ENCODE measurements around the gene SLC39A10. TPM values are rescaled to one million over a fixed set of nuclear protein-coding genes. Genes with fewer than 3 reads are reported as not detected.

The SLC39A10 gene
- polyA plus RNA-seq, 1 of the 3 experiments (the other 2 are of a cell fraction) = 12.3 TPM

DNA sequence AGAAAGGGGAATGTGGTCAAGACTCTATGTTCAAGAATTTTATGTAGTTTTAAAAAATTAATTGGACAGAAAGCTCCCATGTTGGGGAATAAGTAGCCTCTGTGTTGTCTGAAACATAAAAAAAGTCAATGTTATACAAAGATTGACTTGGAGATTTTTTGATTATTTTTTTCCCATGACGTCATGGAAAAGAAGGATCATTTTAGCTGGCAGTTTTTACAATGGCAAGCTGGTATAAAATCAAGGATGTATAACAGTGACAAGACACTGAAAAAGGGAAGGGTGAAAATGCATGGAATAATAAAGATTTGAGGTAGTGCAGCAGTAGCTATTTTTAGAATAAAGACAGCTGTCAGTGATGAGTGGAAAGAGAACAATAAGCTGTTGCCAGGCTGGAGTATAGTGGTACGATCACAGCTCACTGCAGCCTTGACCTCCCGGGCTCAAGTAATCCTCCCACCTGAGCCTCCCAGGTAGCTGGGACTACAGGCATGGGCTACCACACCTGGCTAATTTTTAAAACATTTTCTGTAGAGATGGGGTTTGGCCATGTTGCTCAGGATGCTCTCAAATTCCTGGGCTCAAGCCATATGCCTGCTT is 9.2 kb downstream of the SLC39A10 start:
- DNase-seq = no peak
- ChIA-PET POLR2A (interaction anchor here (1.2 kb wide), 1 partner anchor 11 kb away, joined by 3 read pairs; no protein-coding TSS in a partner anchor), CTCF (interaction anchor here (0.9 to 2.9 kb wide), 6 partner anchors 13 to 402 kb away, joined by 3 to 14 read pairs (median 4); partner anchors contain the start of gene DNAH7)

DNA sequence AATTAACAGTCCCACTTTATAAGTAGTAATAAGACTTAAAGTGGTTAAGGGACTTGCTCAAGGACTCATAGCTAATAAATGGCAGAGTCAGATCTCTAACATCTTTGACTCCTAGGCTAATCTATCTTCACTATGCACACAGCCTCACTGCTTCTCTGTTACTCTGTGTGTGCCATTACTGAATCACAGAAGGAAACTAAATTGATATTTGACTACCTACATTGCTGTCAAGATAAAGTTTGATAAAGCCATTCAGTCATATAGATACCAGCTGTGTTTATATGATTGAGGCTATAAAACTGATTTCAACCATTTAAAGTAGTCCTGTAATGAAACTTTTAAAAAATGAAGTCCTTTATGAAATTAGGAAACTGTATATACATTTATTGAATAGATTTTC is 10.9 kb downstream of the SLC39A10 start:
- Histone ChIP-seq H3K9me3 (no peaks in the 10 kb centered on the region), H3K27ac (ENCODE audit: low read depth in 2 of 2, low read length in 1 of 2) (no peak overlapping the region), H4K20me1 (ENCODE audit: insufficient read depth) (peaks cover 7% of the 10 kb centered on the region; the same call in 1 of the 2 replicates), H3F3A (replicated peaks; ENCODE audit: insufficient read depth) (peaks cover 16% of the 10 kb centered on the region), H3K9me2 (no peaks in the 10 kb centered on the region), H3K4me3 (ENCODE audit: low read depth in 2 of 2, low read length in 1 of 2) (no peak overlapping the region), H3K79me2 (ENCODE audit: insufficient read depth) (peaks cover 24% of the 10 kb centered on the region), H3K36me3 (replicated peaks in 1 of 2; ENCODE audit: control insufficient read depth in 1 of 2, insufficient read depth in 2 of 2, low read length in 1 of 2) (no peaks in the 10 kb centered on the region), H3K9ac (no peak overlapping the region), H3K4me1 (ENCODE audit: control insufficient read depth in 1 of 2, insufficient read depth in 2 of 2, low read depth in 1 of 2, low read length in 1 of 2) (peaks cover 0 to 5% of the 10 kb centered on the region in 2 experiments; a peak in 2 of 4 replicates), H3K4me2 (no peak overlapping the region), H2AFZ (ENCODE audit: low read depth) (no peak overlapping the region), H3K27me3 (ENCODE audit: insufficient read depth) (no peaks in the 10 kb centered on the region)
- POLR2A ChIA-PET = no interaction called here
- CTCF ChIA-PET = interaction anchor here (1.3 to 2.6 kb wide), 2 partner anchors 8 to 399 kb away, joined by 6 to 11 read pairs; no protein-coding TSS in a partner anchor
- DNase-seq = no peak
- no peak for TF ChIP-seq TCF12 (IDR thresholded peaks at IDR 0.05)
- no peak for TF ChIP-seq TAF1 (IDR thresholded peaks at IDR 0.05; ENCODE audit: borderline replicate concordance, low read depth, low read length)
- TF ChIP-seq, protein P1, sequence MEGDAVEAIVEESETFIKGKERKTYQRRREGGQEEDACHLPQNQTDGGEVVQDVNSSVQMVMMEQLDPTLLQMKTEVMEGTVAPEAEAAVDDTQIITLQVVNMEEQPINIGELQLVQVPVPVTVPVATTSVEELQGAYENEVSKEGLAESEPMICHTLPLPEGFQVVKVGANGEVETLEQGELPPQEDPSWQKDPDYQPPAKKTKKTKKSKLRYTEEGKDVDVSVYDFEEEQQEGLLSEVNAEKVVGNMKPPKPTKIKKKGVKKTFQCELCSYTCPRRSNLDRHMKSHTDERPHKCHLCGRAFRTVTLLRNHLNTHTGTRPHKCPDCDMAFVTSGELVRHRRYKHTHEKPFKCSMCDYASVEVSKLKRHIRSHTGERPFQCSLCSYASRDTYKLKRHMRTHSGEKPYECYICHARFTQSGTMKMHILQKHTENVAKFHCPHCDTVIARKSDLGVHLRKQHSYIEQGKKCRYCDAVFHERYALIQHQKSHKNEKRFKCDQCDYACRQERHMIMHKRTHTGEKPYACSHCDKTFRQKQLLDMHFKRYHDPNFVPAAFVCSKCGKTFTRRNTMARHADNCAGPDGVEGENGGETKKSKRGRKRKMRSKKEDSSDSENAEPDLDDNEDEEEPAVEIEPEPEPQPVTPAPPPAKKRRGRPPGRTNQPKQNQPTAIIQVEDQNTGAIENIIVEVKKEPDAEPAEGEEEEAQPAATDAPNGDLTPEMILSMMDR (IDR thresholded peaks at IDR 0.05) = no peak
- TF ChIP-seq SIN3A (IDR thresholded peaks at IDR 0.05; ENCODE audit: borderline replicate concordance, low read depth, low read length) = no peak
- TF ChIP-seq CHD2 (IDR thresholded peaks at IDR 0.05; ENCODE audit: low read length, partially characterized antibody) = no peak

More for the DNA sequence above, 9.2 kb downstream of the SLC39A10 start:
- Histone ChIP-seq H2AFZ (ENCODE audit: low read depth) (no peak overlapping the region), H4K20me1 (ENCODE audit: insufficient read depth) (peaks cover 10% of the 10 kb centered on the region; the same call in 1 of the 2 replicates), H3K27ac (ENCODE audit: low read depth in 2 of 2, low read length in 1 of 2) (no peak overlapping the region), H3K79me2 (ENCODE audit: insufficient read depth) (peaks cover 40% of the 10 kb centered on the region), H3K4me2 (no peak overlapping the region), H3F3A (replicated peaks; ENCODE audit: insufficient read depth) (peaks cover 22% of the 10 kb centered on the region), H3K36me3 (replicated peaks in 1 of 2; ENCODE audit: control insufficient read depth in 1 of 2, insufficient read depth in 2 of 2, low read length in 1 of 2) (no peaks in the 10 kb centered on the region), H3K27me3 (ENCODE audit: insufficient read depth) (no peaks in the 10 kb centered on the region), H3K4me1 (ENCODE audit: control insufficient read depth in 1 of 2, insufficient read depth in 2 of 2, low read depth in 1 of 2, low read length in 1 of 2) (peaks cover 0 to 5% of the 10 kb centered on the region in 2 experiments; a peak in 2 of 4 replicates), H3K9me3 (no peaks in the 10 kb centered on the region), H3K9me2 (no peaks in the 10 kb centered on the region), H3K4me3 (ENCODE audit: low read depth in 2 of 2, low read length in 1 of 2) (no peak overlapping the region), H3K9ac (no peak overlapping the region)
- WGBS (ENCODE audit: low lambda C conversion rate) = 92% methylated on average over 3 of the region's 3 CpGs
- TF ChIP-seq, protein P2, sequence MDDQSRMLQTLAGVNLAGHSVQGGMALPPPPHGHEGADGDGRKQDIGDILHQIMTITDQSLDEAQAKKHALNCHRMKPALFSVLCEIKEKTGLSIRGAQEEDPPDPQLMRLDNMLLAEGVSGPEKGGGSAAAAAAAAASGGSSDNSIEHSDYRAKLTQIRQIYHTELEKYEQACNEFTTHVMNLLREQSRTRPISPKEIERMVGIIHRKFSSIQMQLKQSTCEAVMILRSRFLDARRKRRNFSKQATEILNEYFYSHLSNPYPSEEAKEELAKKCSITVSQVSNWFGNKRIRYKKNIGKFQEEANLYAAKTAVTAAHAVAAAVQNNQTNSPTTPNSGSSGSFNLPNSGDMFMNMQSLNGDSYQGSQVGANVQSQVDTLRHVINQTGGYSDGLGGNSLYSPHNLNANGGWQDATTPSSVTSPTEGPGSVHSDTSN (IDR thresholded peaks at IDR 0.05) = no peak
- no peak for TF ChIP-seq TAF1 (IDR thresholded peaks at IDR 0.05; ENCODE audit: borderline replicate concordance, low read depth, low read length)
- no peak for TF ChIP-seq RXRA (IDR thresholded peaks at IDR 0.05; ENCODE audit: borderline replicate concordance, low read depth)
